Endothelial cell (in vitro differentiated cells): ENCODE measurements around the gene SRGN. TPM values are rescaled to one million over a fixed set of nuclear protein-coding genes. Genes with fewer than 3 reads are reported as not detected.
"Not testable (repeated sequence)": the region's sequence is repeated elsewhere in the genome, so short reads cannot be mapped to it uniquely, and the experiment has no call there.

Experiments
- DNase-seq: peaks from one replicate; pipeline ENCODE4 v3.0.0; 2021; ENCODE audit warnings: low spot score
- H3K27ac Mint-ChIP-seq: one replicate; pipeline ENCODE4 v1.8.0; 2021; ENCODE audit warnings: mixed read lengths, inconsistent platforms; ENCODE audit not compliant: unreplicated experiment
- H3K27me3 Mint-ChIP-seq: one replicate; pipeline ENCODE4 v1.8.0; 2021; ENCODE audit warnings: mild to moderate bottlenecking, moderate library complexity, mixed read lengths, inconsistent platforms; ENCODE audit not compliant: unreplicated experiment
- H3K36me3 Mint-ChIP-seq: one replicate; pipeline ENCODE4 v1.8.0; 2021; ENCODE audit warnings: mild to moderate bottlenecking, low read depth, mixed read lengths, inconsistent platforms; ENCODE audit not compliant: unreplicated experiment
- H3K4me1 Mint-ChIP-seq: one replicate; pipeline ENCODE4 v1.8.0; 2021; ENCODE audit warnings: mild to moderate bottlenecking, mixed read lengths, inconsistent platforms; ENCODE audit not compliant: unreplicated experiment
- H3K4me3 Mint-ChIP-seq: one replicate; pipeline ENCODE4 v1.8.0; 2021; ENCODE audit warnings: mild to moderate bottlenecking, mixed read lengths, inconsistent platforms; ENCODE audit not compliant: unreplicated experiment
- H3K9me3 Mint-ChIP-seq: one replicate; pipeline ENCODE4 v1.8.0; 2021; ENCODE audit warnings: mixed read lengths, inconsistent platforms; ENCODE audit not compliant: unreplicated experiment
- CTCF ChIP-seq: fragments of 200-600 bp; sonication (generic); IDR thresholded peaks from one replicate; pipeline ENCODE4 v1.5.0; 2021; ENCODE audit warnings: antibody characterized with exemption; ENCODE audit not compliant: unreplicated experiment
- total RNA-seq: library from RNA; stranded (reverse); fragmentation: NEBNext Ultra II Directional; extraction: Animal tissue kit (Norgen Biotek cat#: 25700); gene quantifications from one replicate; pipeline ENCODE4 v1.2.1, GENCODE V29; 2021; ENCODE audit not compliant: unreplicated experiment

SRGN gene
- total RNA-seq, 1 donor from 2014 or later: 4.7 TPM

GRCh38 chr10:69141304-69141703, 53.4 kb downstream of the SRGN start:
- no peaks in the 10 kb centered on the region for H3K27me3 Mint-ChIP-seq
- H3K4me1 Mint-ChIP-seq: no peaks in the 10 kb centered on the region
- no peaks in the 10 kb centered on the region for H3K9me3 Mint-ChIP-seq
- no peak for TF ChIP-seq CTCF
- DNase-seq: no peak
- H3K4me3 Mint-ChIP-seq: no peak overlapping the region
- no peak overlapping the region for H3K27ac Mint-ChIP-seq
- H3K36me3 Mint-ChIP-seq: no peaks in the 10 kb centered on the region

- H3K27me3 Mint-ChIP-seq, H3K27ac Mint-ChIP-seq, H3K4me1 Mint-ChIP-seq, H3K4me3 Mint-ChIP-seq, DNase-seq, H3K9me3 Mint-ChIP-seq, H3K36me3 Mint-ChIP-seq: not testable (repeated sequence)
Measured at GRCh38 chr10:69142074-69142473, 54.2 kb downstream of the SRGN start.

GRCh38 chr10:69142983-69143382, 55.1 kb downstream of the SRGN start:
- Mint-ChIP-seq H3K4me1 (no peaks in the 10 kb centered on the region), H3K27me3 (no peaks in the 10 kb centered on the region), H3K36me3 (no peaks in the 10 kb centered on the region), H3K4me3 (no peak overlapping the region), H3K9me3 (no peaks in the 10 kb centered on the region), H3K27ac (no peak overlapping the region)
- DNase-seq: no peak
- no peak for TF ChIP-seq CTCF

GRCh38 chr10:69145329-69145728, 57.4 kb downstream of the SRGN start:
- Mint-ChIP-seq H3K36me3 (no peaks in the 10 kb centered on the region), H3K27me3 (no peaks in the 10 kb centered on the region), H3K9me3 (no peaks in the 10 kb centered on the region), H3K27ac (no peak overlapping the region), H3K4me1 (no peaks in the 10 kb centered on the region), H3K4me3 (no peak overlapping the region)
- no peak for DNase-seq
- no peak for TF ChIP-seq CTCF

- Mint-ChIP-seq H3K27me3 (no peaks in the 10 kb centered on the region), H3K4me3 (no peak overlapping the region), H3K36me3 (no peaks in the 10 kb centered on the region), H3K27ac (no peak overlapping the region), H3K4me1 (no peaks in the 10 kb centered on the region), H3K9me3 (no peaks in the 10 kb centered on the region)
- DNase-seq: no peak
- TF ChIP-seq CTCF: no peak
Measured at GRCh38 chr10:69145864-69146263, 58.0 kb downstream of the SRGN start.

GRCh38 chr10:69146759-69147158, 58.9 kb downstream of the SRGN start:
- TF ChIP-seq CTCF: no peak

More at GRCh38 chr10:69146759-69147158, 58.9 kb downstream of the SRGN start:
- no peak overlapping the region for H3K4me3 Mint-ChIP-seq
- H3K36me3 Mint-ChIP-seq: no peaks in the 10 kb centered on the region
- DNase-seq: no peak
- no peaks in the 10 kb centered on the region for H3K27me3 Mint-ChIP-seq
- no peaks in the 10 kb centered on the region for H3K4me1 Mint-ChIP-seq
- no peak overlapping the region for H3K27ac Mint-ChIP-seq
- no peaks in the 10 kb centered on the region for H3K9me3 Mint-ChIP-seq
